ENCODE measurements around the gene AWAT2.

- TF ChIP-seq CBFB (CRISPR knock-in tag; IDR thresholded peaks at IDR 0.05) (no peak), RBM17 (IDR thresholded peaks at IDR 0.05; ENCODE audit: borderline replicate concordance, low read depth, low read length) (no peak), RBM22 (IDR thresholded peaks at IDR 0.05; ENCODE audit: low read depth, low read length, poor library complexity, severe bottlenecking) (no peak), ZNF766 (CRISPR knock-in tag; conservative IDR thresholded peaks at IDR 0.05) (no peak), CHD7 (IDR thresholded peaks at IDR 0.05; ENCODE audit: low read depth, low read length) (no peak)
These were observed 5.0 kb downstream of the AWAT2 start for GRCh38 chrX:70044541-70045245.
